Neural progenitor cell (in vitro differentiated cells): ENCODE results near the gene GSG1. TPM values are rescaled to one million over a fixed set of nuclear protein-coding genes. Genes with fewer than 3 reads are reported as not detected.
A peak's percentile ranks its signal among the peaks of the same experiment; 100 is the strongest.

Experiments
- DNase-seq: peaks from one replicate; pipeline ENCODE4 v3.0.0-alpha.2; 2016; ENCODE audit warnings: low spot score
- H2AFZ ChIP-seq: fragments of 200-600 bp; sonication (generic); replicated peaks from 2 replicates; pipeline ENCODE4 v1.6.1; 2016; ENCODE audit warnings: antibody characterized with exemption
- H3F3A ChIP-seq: fragments of 200-600 bp; sonication (generic); 2 replicates; pipeline ENCODE4 v1.6.1; 2016; ENCODE audit warnings: antibody characterized with exemption, low read depth
- H3K27ac ChIP-seq: fragments of 200-600 bp; sonication (generic); 2 replicates; pipeline ENCODE4 v1.5.1; 2016; ENCODE audit warnings: mild to moderate bottlenecking
- H3K27me3 ChIP-seq: fragments of 200-600 bp; sonication (generic); 2 replicates; pipeline ENCODE4 v1.6.1; 2016; ENCODE audit warnings: mild to moderate bottlenecking, moderate library complexity
- H3K36me3 ChIP-seq: fragments of 200-600 bp; sonication (generic); 2 replicates; pipeline ENCODE4 v1.5.1; 2016
- H3K4me1 ChIP-seq: fragments of 200-600 bp; sonication (generic); 2 replicates; pipeline ENCODE4 v1.6.1; 2016; ENCODE audit warnings: mixed run types
- H3K4me2 ChIP-seq: fragments of 200-600 bp; sonication (generic); 2 replicates; pipeline ENCODE4 v1.6.1; 2016
- H3K4me3 ChIP-seq: fragments of 200-600 bp; sonication (generic); 2 replicates; pipeline ENCODE4 v1.5.1; 2016
- H3K79me2 ChIP-seq: fragments of 200-600 bp; sonication (generic); 2 replicates; pipeline ENCODE4 v1.6.1; 2016; ENCODE audit warnings: low read depth
- H3K9ac ChIP-seq: fragments of 200-600 bp; sonication (generic); 2 replicates; pipeline ENCODE4 v1.6.1; 2016
- H3K9me3 ChIP-seq: fragments of 200-600 bp; sonication (generic); 2 replicates; pipeline ENCODE4 v1.5.1; 2016; ENCODE audit warnings: low read depth
- H4K20me1 ChIP-seq: fragments of 200-600 bp; sonication (generic); 2 replicates; pipeline ENCODE4 v1.6.1; 2016; ENCODE audit warnings: low read depth
- H3K27ac Mint-ChIP-seq: 3 replicates; pipeline ENCODE4 v1.8.0; 2021; ENCODE audit warnings: mixed read lengths
- H3K27me3 Mint-ChIP-seq: 2 replicates; pipeline ENCODE4 v1.8.0; 2022; ENCODE audit warnings: low read depth, mild to moderate bottlenecking, inconsistent platforms, moderate library complexity, mixed read lengths; ENCODE audit not compliant: insufficient read depth
- H3K36me3 Mint-ChIP-seq: 3 replicates; pipeline ENCODE4 v1.8.0; 2021; ENCODE audit warnings: mixed read lengths
- H3K4me1 Mint-ChIP-seq: 3 replicates; pipeline ENCODE4 v1.8.0; 2021; ENCODE audit warnings: mixed read lengths
- H3K4me3 Mint-ChIP-seq: 3 replicates; pipeline ENCODE4 v1.8.0; 2021; ENCODE audit warnings: mild to moderate bottlenecking, moderate library complexity, mixed read lengths
- H3K9me3 Mint-ChIP-seq: 3 replicates; pipeline ENCODE4 v1.8.0; 2020; ENCODE audit warnings: mixed read lengths
- EZH2 ChIP-seq: fragments of 200-600 bp; sonication (generic); IDR thresholded peaks from 2 replicates; pipeline ENCODE4 v1.6.1; 2017; ENCODE audit warnings: antibody characterized with exemption, mild to moderate bottlenecking, moderate library complexity
- EZH2phosphoT487 ChIP-seq: fragments of 200-600 bp; sonication (generic); IDR thresholded peaks from 2 replicates; pipeline ENCODE4 v1.6.1; 2017; ENCODE audit warnings: antibody characterized with exemption
- total RNA-seq: library from RNA; depleted of rRNA; stranded (reverse); fragments of >200 nt; gene quantifications from 2 replicates; pipeline ENCODE4 v1.2.3, GENCODE V29; 2015; ENCODE audit warnings: low replicate concordance
- TF ChIP-seq, protein P1 (sequence below): fragments of 200-600 bp; sonication (generic); IDR thresholded peaks from 2 replicates; pipeline ENCODE4 v1.5.1; 2017; ENCODE audit warnings: antibody characterized with exemption, mild to moderate bottlenecking

GSG1 gene
- total RNA-seq, 1 donor from 2014 or later: not detected

DNA sequence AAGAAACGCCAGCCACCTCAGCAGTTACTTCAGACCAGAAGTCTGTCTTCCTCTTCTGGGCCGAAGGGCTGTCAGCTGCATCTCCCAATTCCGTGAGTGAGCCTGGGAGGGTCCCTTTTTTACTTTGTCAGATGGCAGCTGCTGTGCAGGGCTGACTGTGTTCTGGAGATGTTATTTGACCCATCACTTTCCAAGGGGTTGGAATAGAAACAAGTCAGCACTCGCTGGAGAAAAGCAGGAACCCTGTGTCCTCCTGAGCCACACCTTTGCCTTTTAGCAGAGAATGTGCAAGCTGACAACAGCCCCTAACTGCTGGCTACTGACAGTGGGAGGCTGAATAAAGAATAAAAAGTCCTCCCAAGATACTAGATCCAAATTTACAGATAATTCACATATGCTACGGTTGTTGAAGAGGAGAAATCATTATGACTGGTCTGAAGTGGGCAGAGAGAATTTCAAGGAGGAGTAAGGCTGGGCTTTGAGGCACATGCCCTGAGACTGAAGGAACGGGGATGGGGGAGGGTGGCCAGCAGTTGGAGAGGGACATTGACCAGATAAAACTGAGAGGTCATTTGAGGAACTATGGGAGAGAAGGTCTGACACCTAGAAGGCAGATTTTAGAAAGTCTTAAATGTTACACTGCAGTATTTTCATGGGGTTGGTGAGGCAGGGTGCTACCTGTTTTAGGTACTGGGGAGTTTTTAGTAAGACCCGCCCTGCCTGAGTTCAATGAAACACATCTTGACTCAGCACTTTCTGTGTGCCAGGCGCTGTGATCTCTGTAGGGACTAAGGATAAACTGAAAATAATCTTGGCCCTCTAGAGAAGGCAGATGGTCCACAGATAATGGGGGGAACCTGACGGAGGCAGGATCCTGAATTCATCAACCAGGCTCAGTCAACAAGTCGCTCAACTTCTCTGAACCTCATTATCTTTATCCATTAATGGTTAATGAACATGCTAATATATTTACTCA lies 31.9 kb downstream of the GSG1 start:
- H3K27me3 Mint-ChIP-seq: no peaks in the 10 kb centered on the region
- no peaks in the 10 kb centered on the region for H3K36me3 ChIP-seq
- H3F3A ChIP-seq: no peaks in the 10 kb centered on the region
- H3K27me3 ChIP-seq: no peaks in the 10 kb centered on the region
- TF ChIP-seq EZH2 (no peak), EZH2phosphoT487 (no peak)
- TF ChIP-seq, protein P1, sequence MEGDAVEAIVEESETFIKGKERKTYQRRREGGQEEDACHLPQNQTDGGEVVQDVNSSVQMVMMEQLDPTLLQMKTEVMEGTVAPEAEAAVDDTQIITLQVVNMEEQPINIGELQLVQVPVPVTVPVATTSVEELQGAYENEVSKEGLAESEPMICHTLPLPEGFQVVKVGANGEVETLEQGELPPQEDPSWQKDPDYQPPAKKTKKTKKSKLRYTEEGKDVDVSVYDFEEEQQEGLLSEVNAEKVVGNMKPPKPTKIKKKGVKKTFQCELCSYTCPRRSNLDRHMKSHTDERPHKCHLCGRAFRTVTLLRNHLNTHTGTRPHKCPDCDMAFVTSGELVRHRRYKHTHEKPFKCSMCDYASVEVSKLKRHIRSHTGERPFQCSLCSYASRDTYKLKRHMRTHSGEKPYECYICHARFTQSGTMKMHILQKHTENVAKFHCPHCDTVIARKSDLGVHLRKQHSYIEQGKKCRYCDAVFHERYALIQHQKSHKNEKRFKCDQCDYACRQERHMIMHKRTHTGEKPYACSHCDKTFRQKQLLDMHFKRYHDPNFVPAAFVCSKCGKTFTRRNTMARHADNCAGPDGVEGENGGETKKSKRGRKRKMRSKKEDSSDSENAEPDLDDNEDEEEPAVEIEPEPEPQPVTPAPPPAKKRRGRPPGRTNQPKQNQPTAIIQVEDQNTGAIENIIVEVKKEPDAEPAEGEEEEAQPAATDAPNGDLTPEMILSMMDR: no peak
- no peaks in the 10 kb centered on the region for H3K4me1 Mint-ChIP-seq
- peak overlapping the region; percentile 78 for H3K27ac Mint-ChIP-seq
- H3K4me2 ChIP-seq: no peak overlapping the region
- no peaks in the 10 kb centered on the region for H4K20me1 ChIP-seq
- no peaks in the 10 kb centered on the region for H3K9me3 ChIP-seq
- H3K9ac ChIP-seq: no peak overlapping the region
- H3K9me3 Mint-ChIP-seq: no peaks in the 10 kb centered on the region
- no peak for DNase-seq
- H3K4me3 Mint-ChIP-seq: no peak overlapping the region
- H3K36me3 Mint-ChIP-seq: peaks cover 36% of the 10 kb centered on the region
- H3K79me2 ChIP-seq: no peaks in the 10 kb centered on the region
- H2AFZ ChIP-seq: no peak overlapping the region
- no peaks in the 10 kb centered on the region for H3K4me1 ChIP-seq
- no peak overlapping the region for H3K27ac ChIP-seq
- no peak overlapping the region for H3K4me3 ChIP-seq

GRCh38 chr12:13069380-13069779 lies 34.1 kb downstream of the GSG1 start:
- H3K4me2 ChIP-seq: no peak overlapping the region
- TF ChIP-seq EZH2 (no peak), EZH2phosphoT487 (no peak)
- no peaks in the 10 kb centered on the region for H3K4me1 Mint-ChIP-seq
- no peak overlapping the region for H2AFZ ChIP-seq
- no peaks in the 10 kb centered on the region for H3K9me3 Mint-ChIP-seq
- H3K27me3 Mint-ChIP-seq: no peaks in the 10 kb centered on the region
- no peaks in the 10 kb centered on the region for H3K79me2 ChIP-seq
- H3K9ac ChIP-seq: no peak overlapping the region
- H3K4me3 Mint-ChIP-seq: no peak overlapping the region
- no peaks in the 10 kb centered on the region for H4K20me1 ChIP-seq
- H3K4me3 ChIP-seq: no peak overlapping the region
- H3K4me1 ChIP-seq: peaks cover 11% of the 10 kb centered on the region
- no peaks in the 10 kb centered on the region for H3K36me3 ChIP-seq
- H3K27me3 ChIP-seq: no peaks in the 10 kb centered on the region
- H3K27ac ChIP-seq: no peak overlapping the region
- DNase-seq: no peak
- no peaks in the 10 kb centered on the region for H3F3A ChIP-seq
- H3K9me3 ChIP-seq: no peaks in the 10 kb centered on the region
- no peak overlapping the region for H3K27ac Mint-ChIP-seq
- peaks cover 25% of the 10 kb centered on the region for H3K36me3 Mint-ChIP-seq

DNA sequence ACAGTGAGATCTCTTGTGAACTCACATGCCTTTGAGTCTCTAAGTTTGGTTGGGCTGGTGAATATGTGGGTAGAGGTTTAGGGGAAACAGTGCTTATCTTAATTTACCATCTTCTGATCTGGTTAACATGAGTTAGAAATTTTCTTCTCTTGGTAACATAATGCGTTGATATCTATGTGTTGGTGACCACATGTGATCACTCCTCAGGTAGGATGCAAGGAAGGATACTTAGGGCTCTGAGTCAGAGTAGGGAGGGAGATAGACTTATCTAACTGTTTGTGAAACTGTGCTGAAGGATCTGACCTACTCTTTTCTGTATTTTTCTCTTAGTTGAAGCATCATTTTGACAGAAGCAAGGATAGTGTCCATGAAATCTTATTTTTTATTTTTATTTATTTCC lies 36.1 kb downstream of the GSG1 start:
- Histone ChIP-seq H3K9me3 (no peaks in the 10 kb centered on the region), H3K4me1 (peaks cover 12% of the 10 kb centered on the region), H3K27me3 (no peaks in the 10 kb centered on the region), H3K36me3 (no peaks in the 10 kb centered on the region), H3K4me2 (no peak overlapping the region), H2AFZ (no peak overlapping the region), H3K9ac (no peak overlapping the region), H3K79me2 (no peaks in the 10 kb centered on the region), H3K4me3 (no peak overlapping the region), H3F3A (no peaks in the 10 kb centered on the region), H3K27ac (no peak overlapping the region), H4K20me1 (no peaks in the 10 kb centered on the region)
- TF ChIP-seq, protein P1: no peak
- TF ChIP-seq EZH2phosphoT487: no peak
- TF ChIP-seq EZH2: no peak
- no peak for DNase-seq
- Mint-ChIP-seq H3K27me3 (no peaks in the 10 kb centered on the region), H3K9me3 (no peaks in the 10 kb centered on the region), H3K36me3 (peaks cover 15% of the 10 kb centered on the region), H3K4me1 (no peaks in the 10 kb centered on the region), H3K4me3 (no peak overlapping the region), H3K27ac (no peak overlapping the region)

DNA sequence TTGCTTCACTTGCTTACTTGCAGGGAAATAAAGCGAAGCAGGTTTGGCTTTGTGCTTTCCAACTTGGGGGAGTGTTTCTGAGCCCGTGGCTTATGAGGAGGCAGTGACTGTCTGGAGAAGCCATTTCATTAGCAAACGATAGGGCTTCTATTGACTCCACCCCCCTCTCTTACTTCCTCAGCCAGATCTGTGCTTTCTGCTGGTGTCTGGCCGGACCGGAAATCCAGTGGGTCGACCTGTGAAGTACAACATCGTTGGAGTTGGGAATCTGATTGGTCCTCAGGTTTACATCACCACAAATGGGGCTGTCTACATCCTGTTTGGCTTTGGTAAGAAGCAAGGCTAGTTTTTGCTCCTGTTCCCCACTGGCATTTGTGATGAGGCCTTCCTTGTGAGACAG lies 37.0 kb downstream of the GSG1 start:
- Mint-ChIP-seq H3K9me3 (no peaks in the 10 kb centered on the region), H3K4me1 (no peaks in the 10 kb centered on the region), H3K36me3 (peaks cover 21% of the 10 kb centered on the region), H3K4me3 (no peak overlapping the region), H3K27me3 (no peaks in the 10 kb centered on the region), H3K27ac (no peak overlapping the region)
- Histone ChIP-seq H3K4me1 (peaks cover 12% of the 10 kb centered on the region), H3K36me3 (no peaks in the 10 kb centered on the region), H3K9ac (no peak overlapping the region), H3F3A (no peaks in the 10 kb centered on the region), H3K4me2 (no peak overlapping the region), H3K27ac (no peak overlapping the region), H4K20me1 (no peaks in the 10 kb centered on the region), H3K27me3 (no peaks in the 10 kb centered on the region), H3K79me2 (no peaks in the 10 kb centered on the region), H3K4me3 (no peak overlapping the region), H3K9me3 (no peaks in the 10 kb centered on the region), H2AFZ (no peak overlapping the region)
- no peak for DNase-seq
- TF ChIP-seq, protein P1: no peak
- TF ChIP-seq EZH2 (no peak), EZH2phosphoT487 (no peak)
